GM20000 (cell line): ENCODE results near the gene BATF2.
"Not testable (repeated sequence)": the region's sequence is repeated elsewhere in the genome, so short reads cannot be mapped to it uniquely, and the experiment has no call there.

Source experiments
- DNase-seq: peaks from one replicate; pipeline ENCODE4 v3.0.0; 2012; ENCODE audit warnings: low spot score
- CTCF ChIP-seq: IDR thresholded peaks from 2 replicates; pipeline ENCODE4 v1.5.1; 2012; ENCODE audit warnings: mild to moderate bottlenecking, control low read depth; ENCODE audit errors: extremely low read depth, missing control alignments

Gene BATF2

GRCh38 chr11:65036931-65037330 is 40.2 kb upstream of the BATF2 start:
- no peak for TF ChIP-seq CTCF
- no peak for DNase-seq

- no peak for DNase-seq
- TF ChIP-seq CTCF = no peak
Observed at GRCh38 chr11:65035579-65035978, 38.8 kb upstream of the BATF2 start.

- no peak for DNase-seq
- no peak for TF ChIP-seq CTCF
Observed at GRCh38 chr11:65034423-65034822, 37.7 kb upstream of the BATF2 start.

- TF ChIP-seq CTCF = no peak
- no peak for DNase-seq
Observed at GRCh38 chr11:65032216-65032615, 35.4 kb upstream of the BATF2 start.

- DNase-seq = peak; percentile 93
- no peak for TF ChIP-seq CTCF
Observed at GRCh38 chr11:65027213-65028067, 30.7 kb upstream of the BATF2 start, which contains the start of gene SNX15. Gene SNX15, plus strand, starts transcription at chr11:65027439. Its CDS starts 99 bp downstream, at chr11:65027538.

GRCh38 chr11:65026810-65027209 is 30.0 kb upstream of the BATF2 start:
- TF ChIP-seq CTCF = no peak
- DNase-seq = no peak

- DNase-seq = not testable (repeated sequence)
Observed at GRCh38 chr11:65023502-65023901, 26.7 kb upstream of the BATF2 start.

- TF ChIP-seq CTCF = no peak
- no peak for DNase-seq
Observed at GRCh38 chr11:65021509-65021908, 24.7 kb upstream of the BATF2 start.
